LNCaP clone FGC (cell line): ENCODE measurements around the gene GALNS.

Experiments used
- DNase-seq: peaks from one replicate; pipeline ENCODE4 v3.0.0-alpha.2; 2011; ENCODE audit warnings: low read depth
- H3K4me3 ChIP-seq: 2 replicates; pipeline ENCODE4 v1.5.1; 2011; ENCODE audit warnings: mild to moderate bottlenecking, low read depth, low read length, control low read depth
- CTCF ChIP-seq: IDR thresholded peaks from 2 replicates; pipeline ENCODE4 v1.5.1; 2012; ENCODE audit warnings: mild to moderate bottlenecking; ENCODE audit not compliant: control insufficient read depth, insufficient read depth; ENCODE audit errors: extremely low read depth

Gene GALNS

GRCh38 chr16:88816736-88817535 lies 39.8 kb downstream of the GALNS start:
- TF ChIP-seq CTCF, result no peak
- no peak for DNase-seq
- H3K4me3 ChIP-seq, result no peak overlapping the region

- no peak overlapping the region for H3K4me3 ChIP-seq
- DNase-seq, result no peak
- peak; percentile 78 for TF ChIP-seq CTCF
Measured at GRCh38 chr16:88815901-88816589, 40.7 kb downstream of the GALNS start.

- H3K4me3 ChIP-seq, result no peak overlapping the region
- no peak for DNase-seq
- no peak for TF ChIP-seq CTCF
Measured at GRCh38 chr16:88815227-88815626, 41.5 kb downstream of the GALNS start.

- no peak overlapping the region for H3K4me3 ChIP-seq
- TF ChIP-seq CTCF, result no peak
- no peak for DNase-seq
Measured at GRCh38 chr16:88814144-88814502, 42.6 kb downstream of the GALNS start.

GRCh38 chr16:88813269-88814143 lies 43.2 kb downstream of the GALNS start:
- no peak overlapping the region for H3K4me3 ChIP-seq
- no peak for DNase-seq
- TF ChIP-seq CTCF, result no peak

- peak overlapping the region; percentile 80 for H3K4me3 ChIP-seq
- TF ChIP-seq CTCF, result 0 out of 2 replicates have a peak, but pooled peaks have one; percentile 4
- no peak for DNase-seq
Measured at GRCh38 chr16:88812513-88813268, 44.1 kb downstream of the GALNS start.
